ENCODE data around the gene CS. TPM values are rescaled to one million over a fixed set of nuclear protein-coding genes. Genes with fewer than 3 reads are reported as not detected.

Gene CS
- total and polyA plus RNA-seq, 2 donors (not counting 1 experiment from before 2014, with no cell fraction given): 117 to 170 TPM

DNA sequence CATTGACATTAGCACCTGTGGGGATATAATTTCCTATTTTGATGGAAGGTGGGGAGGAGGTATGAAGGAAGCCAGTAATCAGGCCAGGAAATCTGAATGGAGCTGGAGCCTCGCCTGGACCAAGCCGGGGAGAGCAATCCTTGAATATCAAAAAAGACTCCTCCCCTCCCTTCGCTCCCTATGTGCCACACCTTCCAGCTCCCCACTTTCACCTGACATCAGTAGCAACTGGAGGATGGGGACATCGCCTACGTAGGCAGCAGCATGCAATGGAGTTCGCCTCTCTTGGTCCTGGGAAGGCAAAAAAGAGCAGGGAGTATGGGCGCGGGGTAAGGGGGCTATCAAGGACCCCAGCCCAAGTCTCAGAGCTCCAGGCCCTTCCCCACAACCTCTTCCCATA lies 43.1 kb downstream of the CS start:
- Histone ChIP-seq H3K9me3 (ENCODE audit: control insufficient read depth, insufficient read depth, low read depth, low read length) (no peaks in the 10 kb centered on the region), H3K79me2 (ENCODE audit: control insufficient read depth, insufficient read depth, low read length) (peaks cover 34% of the 10 kb centered on the region), H4K20me1 (ENCODE audit: control insufficient read depth, extremely low read depth, insufficient read depth, low read length) (no peaks in the 10 kb centered on the region), H3K27me3 (ENCODE audit: control insufficient read depth, insufficient read depth, low read length) (no peaks in the 10 kb centered on the region), H3K4me2 (ENCODE audit: extremely low read depth, insufficient read depth, low read length) (peak overlapping the region; percentile 92), H3K9ac (ENCODE audit: insufficient read depth, low read length) (peak overlapping the region; percentile 81), H3K4me1 (ENCODE audit: control insufficient read depth, extremely low read depth, insufficient read depth, low read length) (peaks cover 13% of the 10 kb centered on the region), H3K4me3 (replicated peaks in 1 of 4; ENCODE audit: control extremely low read depth in 1 of 4, insufficient read depth in 1 of 4, low read depth in 3 of 4, low read length in 4 of 4) (peak overlapping the region; percentile 81 to 85 (median 83)), H3K27ac (ENCODE audit: insufficient read depth, low read length) (peak overlapping the region; percentile 6), H2AFZ (ENCODE audit: low read length) (no peak overlapping the region), H3K36me3 (ENCODE audit: control insufficient read depth, insufficient read depth, low read length) (peaks cover 28% of the 10 kb centered on the region)
- TF ChIP-seq, protein P1, sequence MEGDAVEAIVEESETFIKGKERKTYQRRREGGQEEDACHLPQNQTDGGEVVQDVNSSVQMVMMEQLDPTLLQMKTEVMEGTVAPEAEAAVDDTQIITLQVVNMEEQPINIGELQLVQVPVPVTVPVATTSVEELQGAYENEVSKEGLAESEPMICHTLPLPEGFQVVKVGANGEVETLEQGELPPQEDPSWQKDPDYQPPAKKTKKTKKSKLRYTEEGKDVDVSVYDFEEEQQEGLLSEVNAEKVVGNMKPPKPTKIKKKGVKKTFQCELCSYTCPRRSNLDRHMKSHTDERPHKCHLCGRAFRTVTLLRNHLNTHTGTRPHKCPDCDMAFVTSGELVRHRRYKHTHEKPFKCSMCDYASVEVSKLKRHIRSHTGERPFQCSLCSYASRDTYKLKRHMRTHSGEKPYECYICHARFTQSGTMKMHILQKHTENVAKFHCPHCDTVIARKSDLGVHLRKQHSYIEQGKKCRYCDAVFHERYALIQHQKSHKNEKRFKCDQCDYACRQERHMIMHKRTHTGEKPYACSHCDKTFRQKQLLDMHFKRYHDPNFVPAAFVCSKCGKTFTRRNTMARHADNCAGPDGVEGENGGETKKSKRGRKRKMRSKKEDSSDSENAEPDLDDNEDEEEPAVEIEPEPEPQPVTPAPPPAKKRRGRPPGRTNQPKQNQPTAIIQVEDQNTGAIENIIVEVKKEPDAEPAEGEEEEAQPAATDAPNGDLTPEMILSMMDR (conservative IDR thresholded peaks at IDR 0.05 in 1 of 2, IDR thresholded peaks at IDR 0.05 in 1 of 2; ENCODE audit: low read depth in 1 of 2, low read length in 2 of 2): no peak
- no peak for TF ChIP-seq EZH2 (IDR thresholded peaks at IDR 0.05; ENCODE audit: low read length, missing control alignments)
- DNase-seq (ENCODE audit: low read depth in 2 of 2): no peak

DNA sequence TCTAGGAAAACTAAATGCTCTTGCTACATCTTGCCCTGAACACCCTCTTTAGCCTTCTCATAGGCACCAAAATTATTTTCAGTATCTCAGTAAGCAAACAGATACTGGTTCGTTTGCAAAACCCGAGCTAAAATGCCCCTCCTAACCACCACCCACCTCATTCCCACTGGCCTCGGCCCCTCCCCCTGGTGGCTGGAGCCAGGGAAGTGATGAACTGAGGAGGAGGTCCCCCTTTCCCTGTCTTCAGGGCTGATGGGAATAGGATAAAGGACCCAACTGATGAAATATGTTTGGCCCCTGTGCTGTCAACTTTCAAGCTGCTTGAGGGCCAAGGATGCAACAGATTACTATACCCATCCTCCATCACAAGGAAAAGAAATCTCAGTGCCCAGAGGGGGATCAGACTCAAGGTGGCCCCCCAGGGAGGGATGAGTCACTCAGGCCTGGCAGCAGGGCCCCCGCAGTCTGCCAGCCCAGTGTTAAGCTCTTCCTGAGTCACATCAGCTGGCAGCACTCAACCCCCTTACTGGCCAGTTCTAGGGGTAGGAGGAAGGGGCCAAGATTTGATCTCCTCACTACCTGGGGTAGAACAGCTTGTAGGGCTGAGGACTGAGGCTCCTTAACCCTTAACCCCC lies 43.7 kb downstream of the CS start:
- no peaks in the 10 kb centered on the region for H3K27me3 ChIP-seq (ENCODE audit: control insufficient read depth, insufficient read depth, low read length)
- H4K20me1 ChIP-seq (ENCODE audit: control insufficient read depth, extremely low read depth, insufficient read depth, low read length): no peaks in the 10 kb centered on the region
- DNase-seq (ENCODE audit: low read depth in 2 of 2): peak in 1 of 2 donors; percentile 59
- no peaks in the 10 kb centered on the region for H3K9me3 ChIP-seq (ENCODE audit: control insufficient read depth, insufficient read depth, low read depth, low read length)
- H3K4me2 ChIP-seq (ENCODE audit: extremely low read depth, insufficient read depth, low read length): peak overlapping the region; percentile 92
- peaks cover 32% of the 10 kb centered on the region for H3K36me3 ChIP-seq (ENCODE audit: control insufficient read depth, insufficient read depth, low read length)
- TF ChIP-seq, protein P1 (conservative IDR thresholded peaks at IDR 0.05 in 1 of 2, IDR thresholded peaks at IDR 0.05 in 1 of 2; ENCODE audit: low read depth in 1 of 2, low read length in 2 of 2): peak in 1 of 2 donors; percentile 15
- TF ChIP-seq EZH2 (IDR thresholded peaks at IDR 0.05; ENCODE audit: low read length, missing control alignments): no peak
- H3K4me3 ChIP-seq (replicated peaks in 1 of 4; ENCODE audit: control extremely low read depth in 1 of 4, insufficient read depth in 1 of 4, low read depth in 3 of 4, low read length in 4 of 4): peak overlapping the region; percentile 81 to 85 (median 83)
- no peak overlapping the region for H2AFZ ChIP-seq (ENCODE audit: low read length)
- H3K9ac ChIP-seq (ENCODE audit: insufficient read depth, low read length): no peak overlapping the region
- H3K27ac ChIP-seq (ENCODE audit: insufficient read depth, low read length): no peak overlapping the region
- H3K79me2 ChIP-seq (ENCODE audit: control insufficient read depth, insufficient read depth, low read length): peaks cover 35% of the 10 kb centered on the region
- peaks cover 11% of the 10 kb centered on the region for H3K4me1 ChIP-seq (ENCODE audit: control insufficient read depth, extremely low read depth, insufficient read depth, low read length)

DNA sequence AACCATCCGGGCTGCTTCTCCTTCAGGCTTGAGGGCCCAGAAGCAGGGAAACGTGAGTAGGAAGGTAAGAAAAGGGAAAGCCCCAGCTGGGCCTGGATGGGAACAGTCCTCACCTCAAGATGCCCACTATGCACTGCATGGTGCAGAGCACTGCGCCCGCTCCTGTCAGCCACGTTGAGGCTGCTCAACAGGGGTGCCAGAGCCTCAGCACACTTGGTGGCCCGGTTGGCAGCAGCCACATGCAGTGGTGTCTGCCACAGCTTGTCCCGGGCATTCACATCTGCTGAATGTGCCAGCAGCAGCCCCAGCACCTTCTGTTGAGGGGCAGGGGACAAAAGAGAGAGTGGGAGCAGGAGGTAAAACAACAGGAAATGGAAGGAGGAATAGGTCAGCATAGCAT lies 44.5 kb downstream of the CS start:
- no peaks in the 10 kb centered on the region for H3K27me3 ChIP-seq (ENCODE audit: control insufficient read depth, insufficient read depth, low read length)
- H3K4me1 ChIP-seq (ENCODE audit: control insufficient read depth, extremely low read depth, insufficient read depth, low read length): peaks cover 11% of the 10 kb centered on the region
- no peak for TF ChIP-seq EZH2 (IDR thresholded peaks at IDR 0.05; ENCODE audit: low read length, missing control alignments)
- TF ChIP-seq, protein P1 (conservative IDR thresholded peaks at IDR 0.05 in 1 of 2, IDR thresholded peaks at IDR 0.05 in 1 of 2; ENCODE audit: low read depth in 1 of 2, low read length in 2 of 2): no peak
- no peak overlapping the region for H3K27ac ChIP-seq (ENCODE audit: insufficient read depth, low read length)
- peaks cover 35% of the 10 kb centered on the region for H3K79me2 ChIP-seq (ENCODE audit: control insufficient read depth, insufficient read depth, low read length)
- no peak overlapping the region for H2AFZ ChIP-seq (ENCODE audit: low read length)
- no peaks in the 10 kb centered on the region for H3K9me3 ChIP-seq (ENCODE audit: control insufficient read depth, insufficient read depth, low read depth, low read length)
- no peak overlapping the region for H3K4me2 ChIP-seq (ENCODE audit: extremely low read depth, insufficient read depth, low read length)
- H3K4me3 ChIP-seq (replicated peaks in 1 of 4; ENCODE audit: control extremely low read depth in 1 of 4, insufficient read depth in 1 of 4, low read depth in 3 of 4, low read length in 4 of 4): no peak overlapping the region
- no peaks in the 10 kb centered on the region for H4K20me1 ChIP-seq (ENCODE audit: control insufficient read depth, extremely low read depth, insufficient read depth, low read length)
- no peak for DNase-seq (ENCODE audit: low read depth in 2 of 2)
- H3K36me3 ChIP-seq (ENCODE audit: control insufficient read depth, insufficient read depth, low read length): peaks cover 32% of the 10 kb centered on the region
- H3K9ac ChIP-seq (ENCODE audit: insufficient read depth, low read length): no peak overlapping the region
